GM18502 (cell line): ENCODE measurements around the gene FLNC.

ENCODE experiments used
- ATAC-seq: cut with Tn5 transposase; IDR thresholded peaks from one replicate; pipeline ENCODE4 v1.9.1; 2021; ENCODE audit warnings: mild to moderate bottlenecking; ENCODE audit not compliant: unreplicated experiment, poor library complexity

The FLNC gene

DNA sequence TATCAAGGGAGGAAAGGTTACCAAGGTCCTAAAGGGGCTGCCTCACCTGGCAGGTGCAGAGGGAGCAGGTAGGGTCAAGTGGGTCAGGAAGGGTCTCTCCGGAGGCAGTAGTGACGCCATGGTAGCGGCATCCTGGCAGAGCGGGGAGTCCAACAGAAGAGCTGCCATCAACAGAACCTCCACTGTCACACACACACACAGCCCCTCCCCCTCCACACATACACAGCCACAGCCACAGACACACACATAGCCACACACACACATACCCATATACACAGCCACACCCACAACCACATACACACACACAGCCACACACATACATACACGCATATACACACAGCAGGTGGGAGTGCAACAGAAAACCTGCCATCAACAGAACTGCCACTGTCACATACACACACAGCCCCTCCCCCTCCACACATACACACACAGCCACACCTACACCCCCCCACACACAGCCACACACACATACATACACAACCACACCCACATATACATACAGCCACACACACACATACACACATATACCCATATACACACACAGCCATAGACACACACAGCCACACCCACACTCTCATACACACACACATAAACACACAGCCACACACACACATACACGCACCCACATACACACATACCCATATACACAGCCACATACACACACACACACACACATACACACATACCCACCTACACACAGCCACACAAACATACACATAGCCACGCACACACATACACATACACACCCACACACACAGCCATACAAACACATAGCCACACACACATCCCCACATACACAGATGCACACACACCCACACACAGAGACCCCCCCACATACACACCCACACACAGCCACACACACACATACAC is 57.2 kb downstream of the FLNC start:
- ATAC-seq: no peak

DNA sequence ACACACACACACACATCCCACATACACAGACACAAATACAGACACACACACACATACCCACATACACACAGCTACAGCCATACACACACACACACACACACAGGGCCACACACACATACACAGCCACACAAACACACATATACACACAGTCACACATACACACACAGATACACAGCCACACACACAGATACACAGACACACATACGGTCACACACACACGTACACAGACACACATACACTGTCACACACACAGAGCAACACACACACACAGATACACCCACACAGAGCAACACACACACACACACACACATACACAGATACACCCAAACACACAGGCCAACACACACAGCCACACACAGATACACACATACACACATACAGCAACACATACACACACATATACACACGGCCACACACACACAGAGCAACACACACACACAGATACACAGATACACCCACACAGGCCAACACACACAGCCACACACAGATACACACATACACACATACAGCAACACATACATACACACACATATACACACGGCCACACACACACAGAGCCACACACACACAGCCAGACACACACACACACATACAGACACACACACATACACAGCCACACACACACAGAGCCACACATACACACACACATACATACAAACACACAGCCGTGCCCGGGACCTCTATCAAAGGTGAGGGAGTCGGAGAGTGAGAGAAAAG is 58.0 kb downstream of the FLNC start:
- no peak for ATAC-seq

GRCh38 chr7:128888756-128889095 is 58.5 kb downstream of the FLNC start:
- no peak for ATAC-seq

DNA sequence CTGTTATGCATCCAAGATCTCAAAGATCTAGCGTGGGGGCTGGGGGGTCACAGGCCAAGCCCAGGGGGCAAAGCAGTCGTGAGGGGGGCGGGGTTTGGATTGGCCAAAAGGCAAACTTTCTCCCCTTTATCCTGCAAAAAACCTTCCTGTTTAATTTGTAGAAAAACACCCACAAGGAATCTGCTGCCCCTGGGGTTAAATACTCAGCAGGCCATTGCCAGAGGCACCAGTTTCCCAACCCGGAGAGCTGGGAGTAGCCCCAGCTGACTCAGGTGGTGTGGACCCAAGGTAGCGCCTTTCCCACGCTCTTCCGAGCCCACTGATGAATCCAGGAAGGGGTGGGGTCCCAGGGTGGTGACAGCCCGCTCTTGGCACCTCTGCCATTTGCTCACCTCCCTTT is 58.9 kb downstream of the FLNC start:
- no peak for ATAC-seq

- ATAC-seq: no peak
Observed at GRCh38 chr7:128890306-128891109, 60.3 kb downstream of the FLNC start.

- ATAC-seq: no peak
Observed at GRCh38 chr7:128891110-128891941, 61.1 kb downstream of the FLNC start.

DNA sequence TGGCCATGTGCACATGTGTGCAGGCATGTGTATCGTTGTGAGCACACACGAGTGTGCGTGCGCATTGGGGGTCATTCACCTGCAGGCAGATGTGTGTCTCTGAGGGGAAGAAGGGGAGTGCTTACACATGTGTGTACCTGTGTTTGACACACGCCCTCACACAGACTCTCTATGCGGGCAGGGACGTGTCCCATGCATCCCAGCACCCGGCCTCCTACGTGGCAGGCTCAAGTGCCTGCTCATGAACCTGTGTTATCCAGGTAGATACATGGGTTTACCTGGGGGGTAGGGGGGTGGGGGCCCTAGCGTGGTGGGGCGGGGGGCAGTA is 61.7 kb downstream of the FLNC start:
- no peak for ATAC-seq

DNA sequence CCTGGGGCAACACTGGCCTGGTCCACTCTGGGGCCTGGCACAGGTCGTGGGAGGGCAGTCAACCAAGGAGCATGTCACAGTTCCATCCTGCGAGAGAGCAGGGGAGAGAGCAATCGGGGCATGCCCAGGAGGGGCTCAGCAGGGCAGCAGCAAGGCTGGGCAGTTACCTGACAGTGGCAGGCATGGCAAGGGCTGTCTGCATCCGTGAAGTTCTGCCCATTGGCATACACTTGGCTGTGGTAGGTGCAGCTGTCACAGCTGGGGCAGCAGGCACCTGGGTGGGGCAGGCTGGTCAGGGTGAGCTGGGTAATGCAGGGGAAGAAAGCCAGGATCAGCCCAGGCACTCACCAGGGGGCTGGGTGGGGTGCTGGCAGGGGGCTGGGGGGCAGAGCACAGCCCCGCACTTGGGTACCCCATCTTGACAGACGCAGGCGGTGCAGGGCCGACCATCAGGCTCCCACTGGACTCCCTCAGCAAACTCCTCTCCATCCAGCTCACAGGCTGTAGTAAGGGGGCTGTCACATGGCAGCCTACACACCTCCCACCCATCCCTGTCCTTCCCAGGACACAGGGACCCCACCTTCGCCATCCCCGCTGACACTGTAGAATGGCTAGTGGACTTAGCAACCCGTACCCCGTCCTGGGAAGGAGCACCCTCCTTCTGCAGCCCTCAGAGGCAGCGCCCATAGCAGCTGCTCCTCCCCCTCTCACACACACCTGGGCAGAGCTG is 62.5 kb downstream of the FLNC start:
- ATAC-seq: no peak

- ATAC-seq: no peak
Observed at GRCh38 chr7:128893251-128894100, 63.3 kb downstream of the FLNC start.

DNA sequence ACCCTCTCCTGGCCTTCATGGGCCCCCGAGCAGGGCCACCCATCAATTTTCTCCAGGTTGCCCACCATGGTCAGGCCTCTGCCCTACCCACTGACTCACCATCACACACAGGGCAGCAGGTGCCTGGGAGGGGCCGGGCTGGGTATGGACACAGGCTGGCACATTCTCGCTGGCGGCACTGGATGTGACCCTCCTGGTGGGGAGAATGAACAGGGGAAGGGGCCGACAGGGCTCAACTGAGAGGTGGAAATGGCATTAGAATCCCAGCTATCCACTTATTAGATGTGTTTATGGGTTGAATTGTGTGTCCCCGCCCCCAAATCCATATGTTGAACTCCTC is 63.9 kb downstream of the FLNC start:
- ATAC-seq: no peak

DNA sequence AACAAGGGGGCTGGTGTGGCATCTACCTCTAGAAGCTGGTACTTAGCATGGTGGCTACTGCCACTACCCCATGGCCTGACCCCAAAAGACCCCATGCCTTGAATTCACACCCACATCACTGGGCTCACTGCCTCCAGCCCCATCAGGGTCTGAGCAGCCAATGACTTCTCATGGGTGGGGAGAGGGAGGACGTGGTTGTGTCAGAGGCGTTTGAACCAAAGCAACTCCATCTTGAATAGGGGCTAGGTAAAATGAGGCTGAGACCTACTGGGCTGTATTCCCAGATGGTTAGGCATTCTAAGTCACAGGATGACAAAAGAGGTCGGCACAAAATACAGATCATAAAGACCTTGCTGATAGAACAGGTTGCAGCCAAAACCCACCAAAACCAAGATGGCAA is 65.1 kb downstream of the FLNC start:
- ATAC-seq: no peak

DNA sequence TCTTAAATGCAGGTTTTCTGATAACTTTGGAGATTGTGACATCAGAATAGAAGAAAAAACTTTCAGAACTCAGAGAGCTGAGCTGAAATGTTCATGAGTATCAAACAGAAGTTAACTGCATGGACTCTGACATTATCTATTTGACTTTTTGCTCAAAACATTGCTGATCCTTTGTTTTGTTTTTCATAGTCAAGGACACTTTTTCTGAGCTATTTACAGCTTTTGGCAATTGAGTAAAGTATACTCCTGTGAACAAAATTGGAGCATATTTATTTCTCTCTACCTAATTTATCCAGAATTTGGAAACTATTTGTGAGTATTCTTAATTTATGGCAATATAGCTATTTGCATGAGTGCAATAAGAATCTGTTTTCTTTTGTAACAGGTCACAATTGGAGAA is 69.2 kb downstream of the FLNC start:
- no peak for ATAC-seq

DNA sequence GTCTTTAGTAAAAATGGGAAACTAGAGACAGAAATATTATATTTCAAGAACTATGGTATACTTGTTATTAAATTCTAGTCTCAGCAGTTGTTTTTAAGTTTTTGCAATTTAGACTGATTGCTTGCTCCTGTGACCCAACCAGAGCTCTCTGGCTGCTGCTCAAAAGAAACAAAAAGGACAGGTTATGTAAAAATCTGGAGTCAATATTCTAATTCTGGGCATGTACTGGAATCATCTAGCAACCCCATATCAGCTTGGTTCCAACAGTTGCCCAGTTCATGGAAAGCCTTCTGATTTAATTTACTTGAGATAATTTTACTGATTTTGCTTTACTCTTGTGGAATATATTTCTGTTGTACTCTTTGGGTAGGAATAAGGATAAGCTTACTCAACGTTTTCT is 70.0 kb downstream of the FLNC start:
- ATAC-seq: no peak

DNA sequence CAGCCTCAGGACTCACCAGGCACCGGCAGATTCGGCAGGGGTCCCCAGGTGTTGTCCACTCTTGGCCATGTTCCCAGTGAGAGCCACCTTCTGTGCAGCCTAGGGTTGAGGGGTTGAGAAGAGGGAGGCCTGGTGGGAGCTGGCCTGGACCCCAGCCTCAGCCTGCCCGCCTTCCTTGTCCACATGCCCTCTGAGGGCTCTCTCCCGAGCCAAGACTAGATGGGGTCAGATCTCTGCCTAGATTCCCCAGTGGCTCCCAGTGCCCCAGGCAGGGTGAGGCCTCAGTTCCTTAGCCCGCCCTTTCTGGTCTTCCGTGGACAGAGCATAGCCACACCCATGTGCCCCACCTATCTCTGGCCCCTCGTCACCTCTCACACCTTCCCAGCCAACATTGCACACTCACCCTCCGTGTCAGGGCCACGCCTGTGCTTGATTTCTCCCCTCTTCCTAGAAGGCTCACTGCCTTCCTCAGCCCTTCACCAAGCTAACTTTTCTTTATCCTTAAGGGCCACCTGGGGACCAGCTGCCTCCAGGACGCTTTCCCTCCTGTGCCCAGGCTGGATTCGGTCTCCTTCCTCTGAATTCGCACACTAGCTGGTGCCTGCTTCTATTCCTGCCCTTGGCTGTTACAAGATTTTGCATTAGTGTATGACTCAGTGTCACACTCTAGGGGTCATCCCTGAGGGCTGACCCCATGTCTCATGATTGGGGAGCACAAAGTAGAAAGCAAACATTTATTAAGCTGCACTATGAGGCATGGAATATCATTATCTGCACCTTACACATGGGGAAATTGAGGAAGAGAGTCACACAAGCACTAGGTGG is 72.8 kb downstream of the FLNC start:
- ATAC-seq: no peak

- no peak for ATAC-seq
Observed at GRCh38 chr7:128903621-128904361, 73.6 kb downstream of the FLNC start.

- ATAC-seq: no peak
Observed at GRCh38 chr7:128904381-128905197, 74.4 kb downstream of the FLNC start.
